GM19463 (cell line): Measurements from ENCODE around the gene FAAP100.

ENCODE experiments used
- ATAC-seq: cut with Tn5 transposase; IDR thresholded peaks from one replicate; pipeline ENCODE4 v1.9.1; 2021; ENCODE audit warnings: mild to moderate bottlenecking, moderate library complexity; ENCODE audit not compliant: unreplicated experiment

Gene FAAP100

GRCh38 chr17:81556175-81556691 is 4.1 kb upstream of the FAAP100 start:
- ATAC-seq: no peak

- ATAC-seq: no peak
Observed at GRCh38 chr17:81553616-81554181, 1.5 kb upstream of the FAAP100 start.

- peak; percentile 37 for ATAC-seq
Observed at GRCh38 chr17:81553018-81553615, 964 bp upstream of the FAAP100 start.

GRCh38 chr17:81551458-81552243 is 502 bp downstream of the FAAP100 start:
- peak; percentile 16 for ATAC-seq

- ATAC-seq: no peak
Observed at GRCh38 chr17:81550830-81551457, 1.2 kb downstream of the FAAP100 start.

- no peak for ATAC-seq
Observed at GRCh38 chr17:81550285-81550684, 1.9 kb downstream of the FAAP100 start.

- no peak for ATAC-seq
Observed at GRCh38 chr17:81549826-81550225, 2.3 kb downstream of the FAAP100 start.

GRCh38 chr17:81549031-81549557 is 3.1 kb downstream of the FAAP100 start:
- ATAC-seq: no peak

GRCh38 chr17:81547614-81547982 is 4.6 kb downstream of the FAAP100 start:
- ATAC-seq: no peak

GRCh38 chr17:81546906-81547613 is 5.1 kb downstream of the FAAP100 start:
- ATAC-seq: no peak

GRCh38 chr17:81545160-81545949 is 6.8 kb downstream of the FAAP100 start:
- no peak for ATAC-seq

- no peak for ATAC-seq
Observed at GRCh38 chr17:81544281-81544974, 7.7 kb downstream of the FAAP100 start.

GRCh38 chr17:81543756-81544155 is 8.4 kb downstream of the FAAP100 start:
- no peak for ATAC-seq

- ATAC-seq: no peak
Observed at GRCh38 chr17:81543339-81543675, 8.8 kb downstream of the FAAP100 start.

GRCh38 chr17:81542431-81543338 is 9.5 kb downstream of the FAAP100 start:
- no peak for ATAC-seq

- no peak for ATAC-seq
Observed at GRCh38 chr17:81541123-81541522, 11.0 kb downstream of the FAAP100 start.

GRCh38 chr17:81540676-81541027 is 11.5 kb downstream of the FAAP100 start:
- no peak for ATAC-seq

GRCh38 chr17:81539961-81540675 is 12.0 kb downstream of the FAAP100 start:
- ATAC-seq: no peak
